Fibroblast of mammary gland (primary cell): ENCODE results near the gene SLCO4A1.
A peak's percentile ranks its signal among the peaks of the same experiment; 100 is the strongest.

ENCODE experiments used
- DNase-seq: peaks from one replicate; pipeline ENCODE4 v3.0.0-alpha.2; 2010; ENCODE audit warnings: low read depth
- H3K4me3 ChIP-seq: 2 replicates; pipeline ENCODE4 v1.5.1; 2011; ENCODE audit warnings: low read depth, mild to moderate bottlenecking, low read length, moderate library complexity; ENCODE audit not compliant: control insufficient read depth
- TF ChIP-seq, protein P1 (sequence below): conservative IDR thresholded peaks from 2 replicates; pipeline ENCODE4 v1.5.1; 2011; ENCODE audit warnings: low read depth, low read length, inconsistent platforms; ENCODE audit not compliant: control insufficient read depth, insufficient read depth

SLCO4A1 gene

DNA sequence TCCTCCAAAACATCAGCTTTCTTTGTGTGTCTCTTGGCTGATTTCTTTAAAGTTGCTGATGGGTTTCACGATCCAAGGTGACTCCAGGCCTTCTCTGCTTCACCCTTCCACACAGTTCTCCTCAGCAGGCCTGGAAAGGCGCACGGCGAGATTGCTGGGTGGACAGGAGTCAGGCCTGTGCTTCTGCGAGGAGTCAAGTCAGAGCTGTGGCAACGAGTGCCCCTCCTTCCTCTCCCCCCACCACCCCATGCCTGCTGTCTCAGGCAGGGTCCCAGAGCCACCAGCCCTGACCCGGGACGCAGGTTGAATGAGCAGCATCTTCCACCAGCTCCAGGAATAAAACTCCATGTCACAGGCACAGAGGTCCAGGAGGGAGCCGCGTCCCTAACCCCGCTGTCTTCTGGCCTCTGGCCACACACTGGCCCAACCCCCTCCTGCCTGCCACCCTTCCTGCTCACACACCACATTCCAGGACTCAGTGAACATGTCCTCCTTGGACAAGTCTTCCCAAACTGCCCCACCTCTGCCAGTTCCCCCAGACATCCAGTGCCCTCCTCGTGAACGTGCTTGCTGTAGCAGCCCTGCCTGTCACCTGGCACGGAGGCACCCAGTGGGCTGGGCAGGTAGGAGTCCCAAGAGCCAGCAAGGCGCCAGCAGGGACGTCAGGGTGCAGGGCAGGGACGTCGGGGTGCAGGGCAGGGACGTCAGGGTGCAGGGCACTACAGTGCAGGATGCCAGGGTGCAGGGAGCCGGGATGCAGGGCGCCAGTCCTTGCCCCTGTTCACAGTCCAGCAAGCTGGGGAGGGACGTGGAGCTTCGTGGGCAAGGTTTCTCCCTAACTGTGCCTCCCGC lies 59.1 kb downstream of the SLCO4A1 start:
- no peak overlapping the region for H3K4me3 ChIP-seq
- TF ChIP-seq, protein P1, sequence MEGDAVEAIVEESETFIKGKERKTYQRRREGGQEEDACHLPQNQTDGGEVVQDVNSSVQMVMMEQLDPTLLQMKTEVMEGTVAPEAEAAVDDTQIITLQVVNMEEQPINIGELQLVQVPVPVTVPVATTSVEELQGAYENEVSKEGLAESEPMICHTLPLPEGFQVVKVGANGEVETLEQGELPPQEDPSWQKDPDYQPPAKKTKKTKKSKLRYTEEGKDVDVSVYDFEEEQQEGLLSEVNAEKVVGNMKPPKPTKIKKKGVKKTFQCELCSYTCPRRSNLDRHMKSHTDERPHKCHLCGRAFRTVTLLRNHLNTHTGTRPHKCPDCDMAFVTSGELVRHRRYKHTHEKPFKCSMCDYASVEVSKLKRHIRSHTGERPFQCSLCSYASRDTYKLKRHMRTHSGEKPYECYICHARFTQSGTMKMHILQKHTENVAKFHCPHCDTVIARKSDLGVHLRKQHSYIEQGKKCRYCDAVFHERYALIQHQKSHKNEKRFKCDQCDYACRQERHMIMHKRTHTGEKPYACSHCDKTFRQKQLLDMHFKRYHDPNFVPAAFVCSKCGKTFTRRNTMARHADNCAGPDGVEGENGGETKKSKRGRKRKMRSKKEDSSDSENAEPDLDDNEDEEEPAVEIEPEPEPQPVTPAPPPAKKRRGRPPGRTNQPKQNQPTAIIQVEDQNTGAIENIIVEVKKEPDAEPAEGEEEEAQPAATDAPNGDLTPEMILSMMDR = no peak

GRCh38 chr20:62702013-62702300 lies 59.7 kb downstream of the SLCO4A1 start:
- TF ChIP-seq, protein P1 = no peak
- no peak for DNase-seq
- H3K4me3 ChIP-seq = no peak overlapping the region

More for the DNA sequence above, 59.1 kb downstream of the SLCO4A1 start:
- DNase-seq = no peak

GRCh38 chr20:62702895-62703852 lies 60.9 kb downstream of the SLCO4A1 start:
- no peak overlapping the region for H3K4me3 ChIP-seq
- TF ChIP-seq, protein P1 = peak; percentile 64
- peak; percentile 95 for DNase-seq

GRCh38 chr20:62703853-62704228 lies 61.5 kb downstream of the SLCO4A1 start:
- no peak for DNase-seq
- TF ChIP-seq, protein P1 = no peak
- no peak overlapping the region for H3K4me3 ChIP-seq

DNA sequence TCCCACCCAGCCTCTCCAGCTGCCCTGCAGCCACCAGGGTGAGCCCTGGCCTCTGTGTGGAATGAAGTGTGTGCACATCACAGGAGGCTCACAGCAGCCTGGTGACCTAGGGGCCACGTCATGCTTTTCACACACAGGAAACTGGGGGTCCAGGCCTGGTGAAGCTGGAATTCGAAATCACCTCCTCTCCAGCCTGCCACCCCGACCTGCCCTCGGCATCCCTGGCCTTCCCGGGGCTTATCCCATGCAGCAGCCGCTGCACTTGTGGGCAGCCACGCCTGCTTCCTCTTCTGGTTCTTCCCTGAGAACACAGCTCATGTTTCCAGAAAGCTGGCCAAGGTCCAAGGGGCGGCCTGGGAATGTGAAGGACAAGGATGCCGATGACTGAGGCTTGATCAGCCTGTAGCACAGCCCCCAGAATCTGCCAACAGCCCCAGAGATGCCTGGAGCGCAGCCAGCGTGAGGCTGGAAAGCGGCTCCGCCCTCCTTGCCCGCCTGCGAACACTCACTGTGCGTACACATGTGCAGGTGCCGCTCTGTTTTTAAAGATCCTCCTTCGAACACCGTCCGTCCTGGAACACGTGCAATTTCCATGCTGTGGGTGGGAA lies 62.1 kb downstream of the SLCO4A1 start:
- TF ChIP-seq, protein P1 = peak; percentile 1
- no peak overlapping the region for H3K4me3 ChIP-seq
- DNase-seq = peak; percentile 96

DNA sequence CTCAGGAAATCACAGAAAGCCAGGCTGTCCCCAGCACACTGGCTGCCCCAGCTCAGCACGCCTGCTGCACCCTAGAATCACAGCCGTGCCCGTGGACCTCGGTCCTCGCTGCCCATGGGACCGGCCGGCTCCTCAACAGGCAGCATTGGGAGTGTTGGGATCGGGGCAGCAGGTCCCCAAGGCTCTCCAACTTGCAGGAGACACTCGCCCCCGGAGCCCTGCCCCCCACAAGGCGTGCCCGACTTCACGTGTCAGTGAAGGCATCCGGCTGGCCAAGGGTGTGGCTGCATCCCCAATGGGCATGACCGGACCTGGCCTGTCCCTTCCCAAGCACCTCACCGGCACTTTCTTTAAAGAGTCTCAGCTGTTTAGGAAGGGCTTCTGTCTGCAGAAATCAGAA lies 63.3 kb downstream of the SLCO4A1 start:
- DNase-seq = no peak
- TF ChIP-seq, protein P1 = no peak
- no peak overlapping the region for H3K4me3 ChIP-seq
